ENCODE results near the gene CTNNA3. TPM values are rescaled to one million over a fixed set of nuclear protein-coding genes. Genes with fewer than 3 reads are reported as not detected.

CTNNA3 gene
- total RNA-seq, 4 donors from 2014 or later, result 14.3 to 49.5 (median 24.2) TPM

GRCh38 chr10:66281327-66281726 is 1414.7 kb downstream of the CTNNA3 start:
- Histone ChIP-seq H3K36me3 (no peaks in the 10 kb centered on the region), H3K4me3 (no peak overlapping the region), H3K4me1 (no peaks in the 10 kb centered on the region), H3K27me3 (no peaks in the 10 kb centered on the region), H3K27ac (no peak overlapping the region), H3K9me3 (no peaks in the 10 kb centered on the region)
- DNase-seq (no peak), ATAC-seq (no peak)
- intact Hi-C loops (cut with DNase I; ENCODE audit: low total_unique reads) (no loop called here), in situ Hi-C loops (cut with MboI; ENCODE audit: low sequenced_read_pairs in 4 of 4) (no loop called here)
- no peak for TF ChIP-seq CTCF (IDR thresholded peaks at IDR 0.05 in 4 of 5, conservative IDR thresholded peaks at IDR 0.05 in 1 of 5)
- TF ChIP-seq POLR2A (IDR thresholded peaks at IDR 0.05), result no peak

GRCh38 chr10:66277481-66277880 is 1418.5 kb downstream of the CTNNA3 start:
- Histone ChIP-seq H3K27ac (no peak overlapping the region), H3K9me3 (no peaks in the 10 kb centered on the region), H3K27me3 (no peaks in the 10 kb centered on the region), H3K4me1 (no peaks in the 10 kb centered on the region), H3K4me3 (no peak overlapping the region), H3K36me3 (no peaks in the 10 kb centered on the region)
- no peak for TF ChIP-seq POLR2A (IDR thresholded peaks at IDR 0.05)
- no peak for TF ChIP-seq CTCF (IDR thresholded peaks at IDR 0.05 in 4 of 5, conservative IDR thresholded peaks at IDR 0.05 in 1 of 5)
- DNase-seq (no peak), ATAC-seq (no peak)
- in situ Hi-C loops (cut with MboI; ENCODE audit: low sequenced_read_pairs in 4 of 4), result no loop called here
- intact Hi-C loops (cut with DNase I; ENCODE audit: low total_unique reads), result no loop called here

- no peak overlapping the region for H3K4me3 ChIP-seq
- intact Hi-C loops (cut with DNase I; ENCODE audit: low total_unique reads) (no loop called here), in situ Hi-C loops (cut with MboI; ENCODE audit: low sequenced_read_pairs in 4 of 4) (no loop called here)
- H3K27me3 ChIP-seq, result no peaks in the 10 kb centered on the region
- TF ChIP-seq POLR2A (IDR thresholded peaks at IDR 0.05) (no peak), CTCF (IDR thresholded peaks at IDR 0.05 in 4 of 5, conservative IDR thresholded peaks at IDR 0.05 in 1 of 5) (no peak)
- no peaks in the 10 kb centered on the region for H3K9me3 ChIP-seq
- H3K4me1 ChIP-seq, result no peaks in the 10 kb centered on the region
- H3K36me3 ChIP-seq, result no peaks in the 10 kb centered on the region
- no peak overlapping the region for H3K27ac ChIP-seq
- ATAC-seq (no peak), DNase-seq (no peak)
These were observed 1422.0 kb downstream of the CTNNA3 start for GRCh38 chr10:66273966-66274519.

DNA sequence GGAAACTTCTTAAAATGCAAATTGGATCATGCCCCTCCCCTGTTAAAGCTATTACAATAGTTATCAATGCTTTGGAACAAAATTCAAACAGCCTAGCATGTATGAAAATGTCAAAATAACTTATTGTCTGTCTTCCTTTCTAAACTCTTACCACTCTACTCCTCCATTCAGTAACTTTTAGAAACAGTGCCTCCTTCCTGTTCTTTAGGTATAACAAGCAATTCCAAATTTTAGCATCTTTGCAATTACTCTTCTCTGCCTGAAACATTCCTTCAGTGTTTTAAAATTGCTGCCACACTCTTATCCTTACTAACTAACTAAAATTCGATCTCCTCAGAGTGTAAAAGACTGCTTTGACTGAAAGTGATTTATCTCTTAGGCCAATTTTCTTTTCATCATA is 1430.6 kb downstream of the CTNNA3 start:
- H3K4me3 ChIP-seq, result no peak overlapping the region
- H3K36me3 ChIP-seq, result no peaks in the 10 kb centered on the region
- DNase-seq (no peak), ATAC-seq (no peak)
- H3K9me3 ChIP-seq, result no peaks in the 10 kb centered on the region
- no peak overlapping the region for H3K27ac ChIP-seq
- H3K27me3 ChIP-seq, result no peaks in the 10 kb centered on the region
- in situ Hi-C loops (cut with MboI; ENCODE audit: low sequenced_read_pairs in 4 of 4) (no loop called here), intact Hi-C loops (cut with DNase I; ENCODE audit: low total_unique reads) (no loop called here)
- no peak for TF ChIP-seq POLR2A (IDR thresholded peaks at IDR 0.05)
- TF ChIP-seq CTCF (IDR thresholded peaks at IDR 0.05 in 4 of 5, conservative IDR thresholded peaks at IDR 0.05 in 1 of 5), result no peak
- H3K4me1 ChIP-seq, result no peaks in the 10 kb centered on the region

- H3K36me3 ChIP-seq, result no peaks in the 10 kb centered on the region
- no peak overlapping the region for H3K27ac ChIP-seq
- no peaks in the 10 kb centered on the region for H3K27me3 ChIP-seq
- no peak for TF ChIP-seq CTCF (IDR thresholded peaks at IDR 0.05 in 4 of 5, conservative IDR thresholded peaks at IDR 0.05 in 1 of 5)
- TF ChIP-seq POLR2A (IDR thresholded peaks at IDR 0.05), result no peak
- in situ Hi-C loops (cut with MboI; ENCODE audit: low sequenced_read_pairs in 4 of 4), result no loop called here
- intact Hi-C loops (cut with DNase I; ENCODE audit: low total_unique reads), result no loop called here
- no peak overlapping the region for H3K4me3 ChIP-seq
- no peak for ATAC-seq
- no peaks in the 10 kb centered on the region for H3K9me3 ChIP-seq
- DNase-seq, result no peak
- H3K4me1 ChIP-seq, result no peaks in the 10 kb centered on the region
These were observed 1436.2 kb downstream of the CTNNA3 start for GRCh38 chr10:66259836-66260235.
